Measurements from ENCODE around the gene PTGIR. TPM values are rescaled to one million over a fixed set of nuclear protein-coding genes. Genes with fewer than 3 reads are reported as not detected.

The PTGIR gene
- total RNA-seq, 2 experiments from 2014 or later = 45.4 to 48.8 TPM

DNA sequence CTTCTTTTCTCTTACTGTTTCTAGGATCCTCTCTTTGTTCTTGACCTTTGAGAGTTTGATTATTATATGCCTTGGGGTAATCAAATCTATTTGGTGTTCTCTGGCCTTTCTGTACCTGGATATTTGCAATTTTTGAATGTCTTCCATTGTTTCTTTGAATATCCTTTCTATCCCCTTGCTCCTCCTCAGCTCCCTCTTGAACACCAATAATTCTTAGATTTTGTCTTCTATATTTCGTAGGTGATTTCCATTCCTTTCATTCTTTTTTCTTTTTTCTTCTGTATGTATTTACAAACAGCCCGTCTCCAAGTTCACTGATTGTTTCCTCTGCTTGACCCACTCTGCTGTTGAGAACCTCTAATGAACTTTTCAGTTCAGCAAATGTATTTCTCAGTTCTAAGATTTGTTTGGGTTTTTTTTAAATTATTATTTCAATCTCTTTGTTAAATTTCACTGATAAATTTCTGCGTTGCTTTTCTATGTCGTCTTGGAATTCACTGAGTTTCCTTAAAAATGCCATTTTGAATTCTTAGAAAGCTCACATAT is 26.4 kb downstream of the PTGIR start:
- intact Hi-C loops (cut with micrococcal nuclease) = no loop called here
- Mint-ChIP-seq H3K36me3 (ENCODE audit: low read depth) (peaks cover 24% of the 10 kb centered on the region), H3K9me3 (peaks cover 11% of the 10 kb centered on the region), H3K27ac (no peak overlapping the region), H3K4me3 (no peak overlapping the region), H3K4me1 (ENCODE audit: low read depth) (peaks cover 14% of the 10 kb centered on the region), H3K27me3 (no peaks in the 10 kb centered on the region)
- ChIA-PET CTCF (interaction anchor here (1.3 to 2.5 kb wide), 6 partner anchors 13 to 63 kb away, joined by 3 to 11 read pairs (median 7); partner anchors contain the start of gene DACT3), POLR2A (interaction anchor here (0.6 to 1.5 kb wide), 2 partner anchors 13 to 1797 kb away, joined by 3 to 4 read pairs; no protein-coding TSS in a partner anchor)
- ATAC-seq (no peak), DNase-seq (no peak)
- TF ChIP-seq, protein P1, sequence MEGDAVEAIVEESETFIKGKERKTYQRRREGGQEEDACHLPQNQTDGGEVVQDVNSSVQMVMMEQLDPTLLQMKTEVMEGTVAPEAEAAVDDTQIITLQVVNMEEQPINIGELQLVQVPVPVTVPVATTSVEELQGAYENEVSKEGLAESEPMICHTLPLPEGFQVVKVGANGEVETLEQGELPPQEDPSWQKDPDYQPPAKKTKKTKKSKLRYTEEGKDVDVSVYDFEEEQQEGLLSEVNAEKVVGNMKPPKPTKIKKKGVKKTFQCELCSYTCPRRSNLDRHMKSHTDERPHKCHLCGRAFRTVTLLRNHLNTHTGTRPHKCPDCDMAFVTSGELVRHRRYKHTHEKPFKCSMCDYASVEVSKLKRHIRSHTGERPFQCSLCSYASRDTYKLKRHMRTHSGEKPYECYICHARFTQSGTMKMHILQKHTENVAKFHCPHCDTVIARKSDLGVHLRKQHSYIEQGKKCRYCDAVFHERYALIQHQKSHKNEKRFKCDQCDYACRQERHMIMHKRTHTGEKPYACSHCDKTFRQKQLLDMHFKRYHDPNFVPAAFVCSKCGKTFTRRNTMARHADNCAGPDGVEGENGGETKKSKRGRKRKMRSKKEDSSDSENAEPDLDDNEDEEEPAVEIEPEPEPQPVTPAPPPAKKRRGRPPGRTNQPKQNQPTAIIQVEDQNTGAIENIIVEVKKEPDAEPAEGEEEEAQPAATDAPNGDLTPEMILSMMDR (IDR thresholded peaks at IDR 0.05) = no peak

DNA sequence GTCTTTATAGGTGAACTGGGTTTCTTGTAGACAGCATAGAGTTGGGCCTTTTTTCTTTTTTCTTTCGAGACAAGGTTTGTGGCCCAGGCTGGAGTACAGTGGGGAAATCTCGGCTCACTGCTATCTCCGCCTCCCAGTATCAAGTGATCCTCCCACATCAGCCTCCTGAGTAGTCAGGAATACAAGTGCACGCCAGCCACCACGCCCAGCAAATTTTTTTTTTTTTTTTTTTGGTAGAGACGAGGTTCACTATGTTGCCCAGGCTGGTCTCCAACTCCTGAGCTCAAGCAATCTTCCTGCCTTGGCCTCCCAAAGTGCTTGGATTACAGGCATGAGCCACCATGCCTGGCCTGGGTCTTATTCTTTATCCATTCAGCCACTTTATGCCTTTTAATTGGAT is 28.9 kb downstream of the PTGIR start:
- TF ChIP-seq, protein P1 (IDR thresholded peaks at IDR 0.05) = no peak
- Mint-ChIP-seq H3K4me1 (ENCODE audit: low read depth) (peaks cover 9% of the 10 kb centered on the region), H3K27me3 (no peaks in the 10 kb centered on the region), H3K9me3 (peaks cover 11% of the 10 kb centered on the region), H3K27ac (no peak overlapping the region), H3K4me3 (no peak overlapping the region), H3K36me3 (ENCODE audit: low read depth) (peaks cover 9% of the 10 kb centered on the region)
- ATAC-seq (no peak), DNase-seq (no peak)
- CTCF ChIA-PET = interaction anchor here (1.0 to 2.1 kb wide), 3 partner anchors 12 to 66 kb away, joined by 3 to 7 read pairs (median 4); no protein-coding TSS in a partner anchor
- intact Hi-C loops (cut with micrococcal nuclease) = no loop called here
- POLR2A ChIA-PET = no interaction called here

DNA sequence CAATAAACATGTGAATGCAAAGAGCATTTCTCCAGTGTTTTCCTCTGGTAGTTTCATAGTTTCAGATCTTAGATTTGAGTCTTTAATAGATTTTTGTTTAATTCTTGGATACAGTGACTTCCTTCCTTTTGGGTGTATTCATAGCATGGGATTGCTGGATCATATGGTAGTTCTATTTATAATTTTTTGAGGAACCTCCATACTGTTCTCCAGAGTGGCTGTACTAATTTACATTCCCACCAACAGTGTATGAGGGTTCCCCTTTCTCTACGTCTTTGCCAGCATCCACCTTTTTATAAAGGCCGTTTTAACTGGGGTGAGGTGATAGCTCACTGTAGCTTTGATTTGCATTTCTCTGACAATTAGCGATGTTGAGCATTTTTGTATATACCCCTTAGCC is 33.0 kb downstream of the PTGIR start:
- POLR2A ChIA-PET = no interaction called here
- Mint-ChIP-seq H3K4me1 (ENCODE audit: low read depth) (no peaks in the 10 kb centered on the region), H3K27me3 (no peaks in the 10 kb centered on the region), H3K36me3 (ENCODE audit: low read depth) (no peaks in the 10 kb centered on the region), H3K9me3 (no peaks in the 10 kb centered on the region), H3K4me3 (no peak overlapping the region), H3K27ac (no peak overlapping the region)
- CTCF ChIA-PET = interaction anchor here (2.1 kb wide), 1 partner anchor 12 kb away, joined by 8 read pairs; no protein-coding TSS in a partner anchor
- no peak for ATAC-seq
- intact Hi-C loops (cut with micrococcal nuclease) = no loop called here
- TF ChIP-seq, protein P1 (IDR thresholded peaks at IDR 0.05) = no peak
- no peak for DNase-seq

- TF ChIP-seq, protein P1 (IDR thresholded peaks at IDR 0.05) = no peak
- H3K9me3 Mint-ChIP-seq = peaks cover 1% of the 10 kb centered on the region
- ATAC-seq (no peak), DNase-seq (no peak)
- intact Hi-C loops (cut with micrococcal nuclease) = no loop called here
- no peak overlapping the region for H3K27ac Mint-ChIP-seq
- no peaks in the 10 kb centered on the region for H3K27me3 Mint-ChIP-seq
- no peaks in the 10 kb centered on the region for H3K36me3 Mint-ChIP-seq (ENCODE audit: low read depth)
- no peak overlapping the region for H3K4me3 Mint-ChIP-seq
- CTCF ChIA-PET = no interaction called here
- no peaks in the 10 kb centered on the region for H3K4me1 Mint-ChIP-seq (ENCODE audit: low read depth)
- POLR2A ChIA-PET = interaction anchor here (1.6 kb wide), 1 partner anchor 10 kb away, joined by 6 read pairs; the partner anchor contains the start of gene CALM3
These were observed 33.6 kb downstream of the PTGIR start for GRCh38 chr19:46591254-46591653.

- Mint-ChIP-seq H3K36me3 (ENCODE audit: low read depth) (no peaks in the 10 kb centered on the region), H3K9me3 (peaks cover 1% of the 10 kb centered on the region), H3K4me1 (ENCODE audit: low read depth) (peaks cover 4% of the 10 kb centered on the region), H3K27ac (no peak overlapping the region), H3K27me3 (no peaks in the 10 kb centered on the region), H3K4me3 (no peak overlapping the region)
- no peak for DNase-seq
- TF ChIP-seq, protein P1 (IDR thresholded peaks at IDR 0.05) = no peak
- ATAC-seq = no peak
- ChIA-PET POLR2A (no interaction called here), CTCF (no interaction called here)
- intact Hi-C loops (cut with micrococcal nuclease) = no loop called here
These were observed 37.0 kb downstream of the PTGIR start for GRCh38 chr19:46587861-46588260.

Measured in activated CD8-positive, alpha-beta T cell treated with anti-CD3 and anti-CD28 coated beads for 36 hours (primary cell).